CD4-positive, alpha-beta T cell treated with Interleukin-17A for 4 hours (primary cell): Measurements from ENCODE around the gene OSBPL2.

Experiments used
- DNase-seq: peaks from one replicate; pipeline ENCODE4 v3.0.0-alpha.2; 2020; ENCODE audit warnings: mixed read lengths

Gene OSBPL2

DNA sequence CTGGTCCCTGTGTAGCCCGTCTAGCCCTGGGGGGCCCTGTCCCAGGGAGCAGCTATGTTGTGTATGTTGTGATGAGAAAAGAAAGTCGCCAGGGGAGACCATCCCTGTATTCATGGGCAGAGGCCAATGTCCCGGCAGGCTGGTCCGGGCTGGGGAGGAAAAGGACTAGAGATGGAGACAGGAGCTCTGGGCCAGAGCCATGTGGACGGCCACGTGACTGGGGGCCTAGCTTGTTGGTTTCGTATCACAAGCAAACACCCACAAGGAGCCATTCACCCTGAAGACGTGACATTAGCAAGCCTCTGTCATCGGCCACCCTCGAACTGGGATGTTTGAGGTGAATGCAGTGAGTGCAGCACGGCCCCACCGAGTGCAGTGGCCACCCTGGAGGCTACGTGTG is 15.3 kb upstream of the OSBPL2 start:
- no peak for DNase-seq

- DNase-seq: no peak
Observed at GRCh38 chr20:62223571-62223970, 14.8 kb upstream of the OSBPL2 start.

DNA sequence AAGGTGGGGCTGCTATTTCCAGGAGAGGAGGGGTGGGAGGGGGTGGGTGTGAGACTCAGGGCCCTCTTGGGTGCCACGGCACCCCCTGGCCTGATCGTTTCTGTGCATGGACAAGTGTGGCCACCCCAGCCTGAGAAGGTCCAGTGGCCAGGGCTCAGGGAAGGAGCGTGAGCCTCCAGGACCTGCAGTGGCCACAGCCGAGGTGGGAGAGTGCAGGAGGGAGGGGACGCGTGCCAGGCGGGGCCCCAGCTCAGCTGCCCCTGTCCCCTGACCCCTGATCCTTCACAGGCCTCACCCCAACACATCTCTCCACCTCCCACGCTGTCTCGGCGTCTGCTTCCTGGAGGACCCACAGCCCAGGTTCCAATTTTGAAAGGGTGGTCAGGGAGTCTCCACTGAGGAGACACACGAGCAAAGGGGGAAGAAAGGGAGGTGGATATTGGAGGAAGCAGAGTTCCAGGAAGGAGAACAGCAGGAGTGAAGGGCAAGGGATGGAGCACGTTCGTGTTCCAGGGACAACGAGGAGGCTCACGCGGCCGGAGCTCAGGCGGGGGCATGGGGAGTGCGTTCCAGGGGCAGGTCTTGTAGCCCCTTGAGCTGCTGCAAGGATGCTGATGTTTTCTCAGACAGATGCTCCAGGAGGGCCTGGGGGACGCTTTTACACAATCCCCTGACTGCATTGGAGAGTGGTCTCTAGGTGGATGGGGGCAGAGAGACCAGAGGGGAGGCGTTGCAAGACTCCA is 14.0 kb upstream of the OSBPL2 start:
- DNase-seq: no peak

- DNase-seq: no peak
Observed at GRCh38 chr20:62225026-62225425, 13.3 kb upstream of the OSBPL2 start.

GRCh38 chr20:62225820-62226635 is 12.3 kb upstream of the OSBPL2 start:
- DNase-seq: no peak

DNA sequence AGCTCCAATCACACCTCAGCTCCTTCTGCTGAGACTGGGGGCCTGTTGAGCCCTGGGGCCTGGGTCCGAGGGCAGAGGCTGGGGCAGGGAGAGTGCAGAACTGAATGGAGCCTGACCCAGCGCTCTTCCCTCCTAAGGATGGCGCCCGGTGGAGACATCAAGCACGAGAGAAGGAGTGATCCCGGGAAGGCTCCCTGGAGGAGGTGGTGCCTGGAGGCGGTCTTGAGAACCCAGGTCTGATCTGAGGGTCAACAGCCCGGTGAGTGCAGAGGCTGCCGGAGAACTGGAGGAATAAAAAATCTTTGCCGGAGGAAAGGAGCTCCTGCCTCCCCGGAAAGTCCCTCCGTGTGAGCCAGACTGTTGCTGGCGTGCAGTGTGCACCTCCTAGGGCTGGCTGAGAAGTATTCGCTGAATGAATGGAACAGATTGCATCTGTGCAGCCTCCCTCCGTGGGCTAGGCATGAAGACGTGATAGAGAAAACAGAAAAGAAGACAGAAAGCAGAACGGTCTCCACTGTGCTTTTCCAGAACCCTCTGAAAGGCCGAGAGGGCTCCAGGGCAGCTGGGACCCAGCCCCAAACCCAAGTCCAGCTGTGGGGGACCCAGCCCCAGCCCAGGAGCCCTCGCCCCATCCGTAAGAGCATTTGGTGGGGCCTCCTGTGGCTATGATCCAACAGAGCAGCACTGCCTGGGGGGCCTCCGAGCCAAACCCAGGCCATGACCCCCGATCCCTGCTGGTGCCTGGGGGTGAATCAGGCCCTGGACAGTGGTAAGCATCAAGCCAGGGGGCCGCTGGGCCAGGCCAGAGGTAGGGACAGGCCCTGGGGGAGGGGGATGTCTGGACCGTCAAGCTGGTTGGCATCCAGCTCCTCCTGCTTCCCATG is 11.4 kb upstream of the OSBPL2 start:
- DNase-seq: no peak

DNA sequence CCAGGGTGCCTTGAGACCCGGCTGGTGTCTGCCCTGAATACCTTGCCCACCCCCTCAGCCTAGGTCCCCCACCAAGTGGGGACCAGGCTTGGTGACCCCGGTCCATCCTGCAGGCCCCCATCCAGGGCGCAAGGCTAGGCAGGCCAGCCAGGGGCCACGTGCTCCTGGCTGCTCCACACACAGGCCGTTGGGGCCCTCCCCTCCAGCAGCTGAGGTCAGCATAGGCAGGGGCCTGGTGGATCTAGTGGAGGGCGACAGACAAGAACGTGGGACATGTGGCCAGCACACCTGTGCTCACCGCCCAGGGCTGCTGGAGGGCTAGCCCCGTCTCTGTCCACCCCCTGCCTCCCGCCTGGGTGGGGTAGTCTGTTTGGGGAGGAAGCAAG is 10.7 kb upstream of the OSBPL2 start:
- no peak for DNase-seq

- DNase-seq: no peak
Observed at GRCh38 chr20:62227977-62228958, 10.1 kb upstream of the OSBPL2 start.

GRCh38 chr20:62228982-62229545 is 9.3 kb upstream of the OSBPL2 start:
- no peak for DNase-seq

GRCh38 chr20:62229667-62230066 is 8.7 kb upstream of the OSBPL2 start:
- no peak for DNase-seq

- DNase-seq: no peak
Observed at GRCh38 chr20:62230276-62230675, 8.0 kb upstream of the OSBPL2 start.

- DNase-seq: no peak
Observed at GRCh38 chr20:62230696-62231095, 7.6 kb upstream of the OSBPL2 start.

DNA sequence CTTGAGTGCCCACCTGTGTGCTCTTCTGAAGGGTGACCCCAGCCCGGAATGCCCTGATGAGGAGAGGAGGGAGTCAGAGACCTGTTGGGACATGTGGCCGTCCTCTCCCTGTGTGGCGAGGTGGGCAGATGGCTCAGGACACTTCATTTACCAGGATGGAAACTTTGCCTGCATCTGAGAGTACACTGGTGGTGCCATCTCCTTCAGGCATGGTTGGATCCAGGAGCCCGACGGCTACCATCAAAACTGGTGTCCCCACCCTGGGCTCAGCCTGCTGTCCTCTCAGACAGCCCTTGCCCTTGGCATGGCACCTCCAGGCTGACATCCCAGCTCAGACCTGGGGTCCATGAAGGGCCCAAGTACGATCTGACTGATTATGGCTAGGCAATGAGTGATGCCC is 7.0 kb upstream of the OSBPL2 start:
- no peak for DNase-seq

GRCh38 chr20:62232194-62232593 is 6.1 kb upstream of the OSBPL2 start:
- DNase-seq: no peak

- no peak for DNase-seq
Observed at GRCh38 chr20:62232770-62233645, 5.3 kb upstream of the OSBPL2 start.

DNA sequence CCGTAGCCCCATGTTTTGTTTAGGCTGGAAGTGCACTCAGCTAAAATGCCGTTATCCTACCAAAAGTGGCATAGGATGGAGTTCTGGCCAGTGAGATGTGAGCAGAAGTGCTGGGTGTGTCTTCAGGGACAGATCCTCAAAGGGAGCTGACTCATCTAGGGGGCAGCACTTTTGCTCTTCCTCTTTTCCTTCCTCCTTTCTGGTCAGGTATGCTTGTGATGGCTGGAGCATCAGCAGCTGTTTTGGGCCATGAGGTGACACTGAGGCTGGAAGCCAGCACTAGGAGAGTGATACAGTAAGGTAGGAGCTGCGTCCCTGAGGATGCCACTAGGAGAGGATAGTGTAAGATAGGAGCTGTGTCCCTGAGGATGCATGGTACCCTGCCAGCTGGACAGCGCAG is 4.6 kb upstream of the OSBPL2 start:
- no peak for DNase-seq

DNA sequence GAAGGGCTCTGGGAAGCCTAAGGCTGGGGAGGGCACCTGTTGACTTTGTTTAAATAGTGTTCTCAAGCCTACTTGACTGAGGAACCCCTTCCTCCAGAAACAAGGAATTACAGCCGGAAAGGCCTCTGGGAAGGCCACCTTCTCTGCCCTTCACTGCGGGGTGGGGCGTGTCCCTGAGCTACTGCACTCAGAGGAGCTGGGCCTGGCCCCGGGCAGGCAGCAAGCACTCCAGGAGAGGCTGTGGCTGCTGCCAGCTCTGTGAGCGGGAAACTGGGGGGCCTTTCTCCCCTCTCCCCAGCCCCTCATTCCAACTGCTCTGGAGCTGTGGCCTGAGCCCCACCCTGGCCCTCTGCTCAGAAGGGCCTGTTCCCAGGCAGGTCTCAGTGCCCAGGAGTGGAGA is 4.0 kb upstream of the OSBPL2 start:
- DNase-seq: no peak

GRCh38 chr20:62235001-62235776 is 3.1 kb upstream of the OSBPL2 start:
- no peak for DNase-seq

DNA sequence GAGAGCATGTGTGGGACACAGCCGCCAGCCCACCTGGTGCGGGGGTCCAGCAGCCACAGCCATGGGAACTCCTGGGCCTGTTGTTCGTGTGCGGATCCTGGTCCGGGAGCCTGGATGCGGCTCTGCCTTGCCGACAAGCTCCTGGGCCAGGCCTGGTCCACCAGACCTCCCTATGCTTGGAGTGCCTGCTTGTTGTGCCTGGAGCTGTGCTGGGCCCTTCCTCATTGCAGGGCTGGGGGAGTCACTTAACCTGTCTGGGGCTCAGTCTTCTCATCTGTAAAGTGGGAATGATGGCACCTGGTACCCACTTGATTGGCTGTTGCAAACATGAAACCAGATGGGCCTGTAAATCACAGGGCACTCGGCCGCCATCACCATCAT is 2.6 kb upstream of the OSBPL2 start:
- DNase-seq: no peak

GRCh38 chr20:62236200-62236599 is 2.1 kb upstream of the OSBPL2 start:
- no peak for DNase-seq
